Gastrocnemius medialis (tissue), 4 donors: ENCODE results near the gene CDK13. TPM values are rescaled to one million over a fixed set of nuclear protein-coding genes. Genes with fewer than 3 reads are reported as not detected.

Experiments
- ATAC-seq, 2 donors: fragments of 150-250 bp; one replicate each; pipeline ENCODE4 v1.9.1; 2016
- DNase-seq, 2 donors: peaks; one replicate each; pipeline ENCODE4 v3.0.0-alpha.2; 2019
- H3K27ac ChIP-seq, 4 donors: fragments of 200-600 bp; sonication (generic); 1 replicate in 1 of 4; 2 replicates in 3 of 4; pipeline ENCODE4 v1.5.1; 2016 to 2018; ENCODE audit warnings: mild to moderate bottlenecking in 2 of 4, moderate library complexity in 1 of 4
- H3K27me3 ChIP-seq, 3 donors: fragments of 200-600 bp; sonication (generic) in 2 of 3; 1 replicate in 1 of 3; 2 replicates in 2 of 3; pipeline versions ENCODE4 v1.5.1 to v1.6.0; 2016 to 2019; ENCODE audit warnings: mild to moderate bottlenecking in 1 of 3, moderate library complexity in 1 of 3
- H3K36me3 ChIP-seq, 2 donors: fragments of 200-600 bp; sonication (generic) in 1 of 2; one replicate each; pipeline ENCODE4 v1.5.1; 2017 to 2018
- H3K4me1 ChIP-seq, 2 donors: fragments of 200-600 bp; sonication (generic) in 1 of 2; one replicate each; pipeline ENCODE4 v1.5.1; 2016 to 2017; ENCODE audit warnings: mild to moderate bottlenecking in 2 of 2
- H3K4me3 ChIP-seq, 4 donors: fragments of 200-600 bp; sonication (generic) in 3 of 4; 1 replicate in 1 of 4; 2 replicates in 3 of 4; pipeline ENCODE4 v1.5.1; 2016 to 2019; ENCODE audit warnings: mild to moderate bottlenecking in 2 of 4
- H3K9me3 ChIP-seq, 3 donors: fragments of 200-600 bp; sonication (generic) in 2 of 3; 1 replicate in 1 of 3; 2 replicates in 2 of 3; pipeline ENCODE4 v1.5.1; 2016 to 2019
- POLR2A ChIP-seq, 2 donors: fragments of 450-650 bp; IDR thresholded peaks; one replicate each; pipeline ENCODE4 v1.6.1; 2017; ENCODE audit warnings: antibody characterized with exemption in 2 of 2, mild to moderate bottlenecking in 2 of 2, moderate library complexity in 2 of 2
- in situ Hi-C, 4 donors: fragments of 200-750 bp; cut with MboI; loops; one replicate each; pipeline versions ENCODE4 v1.15.0 to v1.8.0; 2017; ENCODE audit warnings: low sequenced_read_pairs in 4 of 4
- intact Hi-C: fragments of 100-400 bp; cut with DNase I; formaldehyde crosslinking; loops from one replicate; pipeline ENCODE4 v1.15.1; 2023; ENCODE audit warnings: low total_unique reads
- total RNA-seq, 4 donors: library from RNA; depleted of rRNA; stranded (reverse); fragments of >200 nt; gene quantifications; one replicate each; pipeline versions ENCODE4 v1.1.0 to v1.2.3, GENCODE V29; 2016
- TF ChIP-seq, protein P1 (sequence below), 5 experiments: fragments of 450-650 bp in 3 of 5; fragments of 200-600 bp in 2 of 5; sonication (generic) in 2 of 5; IDR thresholded peaks in 4 of 5; conservative IDR thresholded peaks in 1 of 5; 1 replicate in 4 of 5; 2 replicates in 1 of 5; pipeline ENCODE4 v1.5.1; 2016 to 2019; ENCODE audit warnings: antibody characterized with exemption in 5 of 5, mild to moderate bottlenecking in 3 of 5, moderate library complexity in 3 of 5

The CDK13 gene
- total RNA-seq, 4 donors from 2014 or later = 25.0 to 50.8 (median 29.4) TPM

DNA sequence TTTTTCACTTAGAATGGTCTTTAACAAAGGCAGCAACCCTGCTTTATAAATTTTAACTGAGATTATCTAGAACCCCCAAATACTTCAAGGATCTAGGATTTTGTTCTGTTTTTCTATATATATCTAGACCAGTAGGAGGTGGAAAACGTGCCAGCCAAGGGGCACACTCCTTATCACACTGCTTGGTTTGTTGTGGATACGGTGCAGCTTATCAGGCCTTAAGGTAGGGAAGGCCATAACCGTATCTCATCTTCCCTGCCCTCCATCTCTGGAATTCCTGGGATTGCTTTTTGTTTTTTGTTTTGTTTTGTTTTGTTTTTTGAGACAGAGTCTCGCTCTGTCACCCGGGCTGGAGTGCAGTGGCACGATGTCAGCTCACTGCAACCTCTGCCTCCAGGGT, 109.0 kb downstream of the CDK13 start:
- ATAC-seq (peak in 1 of 2 donors; percentile 47), DNase-seq (no peak)
- Histone ChIP-seq H3K27ac (no peak overlapping the region), H3K4me3 (no peak overlapping the region), H3K4me1 (peaks cover 6 to 12% of the 10 kb centered on the region in 2 donors), H3K36me3 (peaks cover 0 to 9% of the 10 kb centered on the region in 2 donors), H3K9me3 (no peaks in the 10 kb centered on the region), H3K27me3 (no peaks in the 10 kb centered on the region)
- no peak for TF ChIP-seq POLR2A (IDR thresholded peaks at IDR 0.05)
- TF ChIP-seq, protein P1, sequence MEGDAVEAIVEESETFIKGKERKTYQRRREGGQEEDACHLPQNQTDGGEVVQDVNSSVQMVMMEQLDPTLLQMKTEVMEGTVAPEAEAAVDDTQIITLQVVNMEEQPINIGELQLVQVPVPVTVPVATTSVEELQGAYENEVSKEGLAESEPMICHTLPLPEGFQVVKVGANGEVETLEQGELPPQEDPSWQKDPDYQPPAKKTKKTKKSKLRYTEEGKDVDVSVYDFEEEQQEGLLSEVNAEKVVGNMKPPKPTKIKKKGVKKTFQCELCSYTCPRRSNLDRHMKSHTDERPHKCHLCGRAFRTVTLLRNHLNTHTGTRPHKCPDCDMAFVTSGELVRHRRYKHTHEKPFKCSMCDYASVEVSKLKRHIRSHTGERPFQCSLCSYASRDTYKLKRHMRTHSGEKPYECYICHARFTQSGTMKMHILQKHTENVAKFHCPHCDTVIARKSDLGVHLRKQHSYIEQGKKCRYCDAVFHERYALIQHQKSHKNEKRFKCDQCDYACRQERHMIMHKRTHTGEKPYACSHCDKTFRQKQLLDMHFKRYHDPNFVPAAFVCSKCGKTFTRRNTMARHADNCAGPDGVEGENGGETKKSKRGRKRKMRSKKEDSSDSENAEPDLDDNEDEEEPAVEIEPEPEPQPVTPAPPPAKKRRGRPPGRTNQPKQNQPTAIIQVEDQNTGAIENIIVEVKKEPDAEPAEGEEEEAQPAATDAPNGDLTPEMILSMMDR (IDR thresholded peaks at IDR 0.05 in 4 of 5, conservative IDR thresholded peaks at IDR 0.05 in 1 of 5) = no peak
- in situ Hi-C loops = loop anchor here in 2 of 4 donors (10.0 kb wide), 1 partner anchor 104 kb away; the partner anchor contains the start of gene CDK13 (in 2 of the 2)
- intact Hi-C loops = loop anchor here (10.0 kb wide), 1 partner anchor 474 kb away; no protein-coding TSS in a partner anchor

DNA sequence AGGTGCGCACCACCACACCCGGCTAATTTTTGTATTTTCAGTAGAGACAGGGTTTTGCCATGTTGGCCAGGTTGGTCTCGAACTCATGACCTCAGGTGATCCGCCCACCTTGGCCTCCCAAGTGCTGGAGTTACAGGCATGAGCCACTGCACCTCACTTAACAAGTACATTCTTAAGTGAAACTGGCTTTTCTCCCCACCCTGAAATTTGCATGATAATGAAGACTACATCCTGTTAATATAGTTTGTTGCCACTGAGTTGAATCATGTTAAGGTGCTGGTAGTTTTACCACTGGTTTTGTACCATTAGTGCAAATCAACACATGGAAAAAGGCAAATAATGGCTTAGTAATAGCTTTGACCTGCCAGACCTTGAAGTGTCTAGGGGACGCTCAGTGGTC, 122.2 kb downstream of the CDK13 start:
- H3K27ac ChIP-seq = no peak overlapping the region
- intact Hi-C loops = no loop called here
- in situ Hi-C loops = no loop called here

DNA sequence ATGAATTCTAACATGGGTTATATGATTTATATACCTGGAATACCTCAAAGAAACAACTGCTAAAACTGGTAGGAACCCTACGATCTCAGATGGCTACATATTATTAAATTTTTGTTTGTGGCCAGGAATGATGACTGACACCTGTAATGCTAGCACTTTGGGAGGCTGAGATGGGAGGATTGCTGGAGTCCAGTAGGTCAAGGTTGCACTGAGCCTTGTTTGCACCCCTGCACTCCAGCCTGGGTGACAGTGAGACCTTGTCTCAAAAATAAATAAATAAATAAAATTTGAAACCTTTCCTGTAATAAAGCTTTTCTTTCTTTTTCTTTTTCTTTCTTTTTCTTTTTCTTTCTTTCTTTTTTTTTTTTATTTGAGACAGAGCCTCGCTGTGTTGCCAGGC, 123.2 kb downstream of the CDK13 start:
- H3K36me3 ChIP-seq = no peaks in the 10 kb centered on the region
- H3K27ac ChIP-seq = no peak overlapping the region
- in situ Hi-C loops (no loop called here), intact Hi-C loops (no loop called here)
- TF ChIP-seq, protein P1 (IDR thresholded peaks at IDR 0.05 in 4 of 5, conservative IDR thresholded peaks at IDR 0.05 in 1 of 5) = no peak
- TF ChIP-seq POLR2A (IDR thresholded peaks at IDR 0.05) = no peak
- no peaks in the 10 kb centered on the region for H3K4me1 ChIP-seq
- ATAC-seq (no peak), DNase-seq (no peak)
- H3K9me3 ChIP-seq = no peaks in the 10 kb centered on the region
- no peaks in the 10 kb centered on the region for H3K27me3 ChIP-seq
- no peak overlapping the region for H3K4me3 ChIP-seq

More for the DNA sequence above, 122.2 kb downstream of the CDK13 start:
- no peak for DNase-seq
- peaks cover 0 to 2% of the 10 kb centered on the region in 2 donors for H3K36me3 ChIP-seq
- H3K9me3 ChIP-seq = no peaks in the 10 kb centered on the region
- H3K4me3 ChIP-seq = no peak overlapping the region
- TF ChIP-seq POLR2A (IDR thresholded peaks at IDR 0.05) = no peak
- TF ChIP-seq, protein P1 (IDR thresholded peaks at IDR 0.05 in 4 of 5, conservative IDR thresholded peaks at IDR 0.05 in 1 of 5) = no peak
- H3K4me1 ChIP-seq = no peaks in the 10 kb centered on the region
- no peaks in the 10 kb centered on the region for H3K27me3 ChIP-seq
- ATAC-seq = no peak

DNA sequence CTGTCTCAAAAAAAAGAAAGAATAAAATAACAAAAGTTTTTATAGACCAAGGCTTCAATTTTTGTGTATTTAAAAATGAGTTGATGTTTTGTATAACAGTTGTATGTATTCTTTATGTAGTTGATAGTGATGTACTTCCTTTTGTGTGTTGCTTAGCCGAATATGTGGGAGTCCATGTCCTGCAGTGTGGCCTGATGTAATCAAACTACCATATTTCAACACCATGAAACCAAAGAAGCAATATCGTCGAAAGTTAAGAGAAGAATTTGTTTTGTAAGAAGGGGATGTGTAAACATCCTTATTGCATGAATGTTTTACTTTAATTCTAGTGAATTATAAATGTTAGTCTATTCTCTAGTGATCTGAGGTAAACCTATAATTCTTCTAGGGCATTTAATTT, 127.8 kb downstream of the CDK13 start:
- H3K4me1 ChIP-seq = no peaks in the 10 kb centered on the region
- in situ Hi-C loops (no loop called here), intact Hi-C loops (loop anchor here (1.0 kb wide), 1 partner anchor 16 kb away; no protein-coding TSS in a partner anchor)
- ATAC-seq = no peak
- H3K4me3 ChIP-seq = no peak overlapping the region
- H3K36me3 ChIP-seq = peaks cover 0 to 19% of the 10 kb centered on the region in 2 donors
- TF ChIP-seq, protein P1 (IDR thresholded peaks at IDR 0.05 in 4 of 5, conservative IDR thresholded peaks at IDR 0.05 in 1 of 5) = no peak
- TF ChIP-seq POLR2A (IDR thresholded peaks at IDR 0.05) = no peak
- no peaks in the 10 kb centered on the region for H3K9me3 ChIP-seq
- DNase-seq = no peak
- no peak overlapping the region for H3K27ac ChIP-seq
- H3K27me3 ChIP-seq = no peaks in the 10 kb centered on the region

DNA sequence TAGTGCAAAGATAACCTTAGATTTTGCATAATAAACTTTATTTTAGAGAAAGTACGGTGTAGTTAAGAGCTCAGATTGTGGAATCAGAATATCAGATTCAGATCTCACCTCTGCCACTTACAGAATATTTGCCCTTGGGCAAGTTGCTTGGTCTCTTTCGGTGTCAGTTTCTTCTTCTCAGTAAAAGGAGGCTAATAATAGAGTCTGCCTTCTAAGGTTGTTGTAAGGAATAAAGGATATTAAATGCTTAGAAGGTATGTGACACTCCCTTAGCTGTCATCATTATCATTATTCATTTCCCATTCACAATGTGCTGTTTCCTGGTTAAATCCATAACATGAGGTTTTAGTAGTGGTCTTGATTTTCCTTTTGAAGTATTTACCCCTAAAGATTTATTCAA, 142.1 kb downstream of the CDK13 start:
- H3K9me3 ChIP-seq = no peaks in the 10 kb centered on the region
- H3K36me3 ChIP-seq = peaks cover 0 to 47% of the 10 kb centered on the region in 2 donors
- peak overlapping the region in 1 of 4 donors; percentile 32 for H3K27ac ChIP-seq
- H3K27me3 ChIP-seq = no peaks in the 10 kb centered on the region
- TF ChIP-seq POLR2A (IDR thresholded peaks at IDR 0.05) = no peak
- TF ChIP-seq, protein P1 (IDR thresholded peaks at IDR 0.05 in 4 of 5, conservative IDR thresholded peaks at IDR 0.05 in 1 of 5) = no peak
- intact Hi-C loops = no loop called here
- in situ Hi-C loops = no loop called here
- peak; percentile 63 to 92 for ATAC-seq
- no peak for DNase-seq
- no peak overlapping the region for H3K4me3 ChIP-seq
- peaks cover 7 to 16% of the 10 kb centered on the region in 2 donors for H3K4me1 ChIP-seq
